Gastrocnemius medialis (tissue), 4 donors: ENCODE results near the gene ERI3.

Experiments
- CTCF ChIP-seq, 5 experiments: fragments of 450-650 bp in 3 of 5; fragments of 200-600 bp in 2 of 5; sonication (generic) in 2 of 5; IDR thresholded peaks in 4 of 5; conservative IDR thresholded peaks in 1 of 5; 1 replicate in 4 of 5; 2 replicates in 1 of 5; pipeline ENCODE4 v1.5.1; 2016 to 2019; ENCODE audit warnings: antibody characterized with exemption in 5 of 5, mild to moderate bottlenecking in 3 of 5, moderate library complexity in 3 of 5
- POLR2A ChIP-seq, 2 donors: fragments of 450-650 bp; IDR thresholded peaks; one replicate each; pipeline ENCODE4 v1.6.1; 2017; ENCODE audit warnings: antibody characterized with exemption in 2 of 2, mild to moderate bottlenecking in 2 of 2, moderate library complexity in 2 of 2

GRCh38 chr1:44401256-44402228 is 46.5 kb upstream of the ERI3 start:
- TF ChIP-seq CTCF (IDR thresholded peaks at IDR 0.05 in 4 of 5, conservative IDR thresholded peaks at IDR 0.05 in 1 of 5): no peak
- TF ChIP-seq POLR2A (IDR thresholded peaks at IDR 0.05): no peak
